GM12878 (cell line): Measurements from ENCODE around the gene TMCC2. TPM values are rescaled to one million over a fixed set of nuclear protein-coding genes. Genes with fewer than 3 reads are reported as not detected.

Source experiments
- CBFB ChIP-seq: IDR thresholded peaks from 2 replicates; pipeline ENCODE4 v1.6.1; 2016; ENCODE audit warnings: antibody characterized with exemption, low read depth
- CBX3 ChIP-seq: fragments of 200-600 bp; sonication (generic); IDR thresholded peaks from 2 replicates; pipeline ENCODE4 v1.6.1; 2016; ENCODE audit warnings: low read depth, borderline replicate concordance
- GABPA ChIP-seq: IDR thresholded peaks from 2 replicates; pipeline ENCODE4 v1.6.1; 2014; ENCODE audit warnings: antibody characterized with exemption, low read depth, mild to moderate bottlenecking, inconsistent platforms
- IRF5 ChIP-seq: fragments of 450-650 bp; IDR thresholded peaks from 2 replicates; pipeline ENCODE4 v1.6.1; 2017; ENCODE audit warnings: borderline replicate concordance
- NR2C1 ChIP-seq: fragments of 450-650 bp; IDR thresholded peaks from 2 replicates; pipeline ENCODE4 v1.6.1; 2017; ENCODE audit warnings: antibody characterized with exemption, mild to moderate bottlenecking, moderate library complexity
- PRDM15 ChIP-seq: fragments of 450-650 bp; formaldehyde crosslinking; IDR thresholded peaks from 2 replicates; pipeline ENCODE4 v1.4.0; 2020; ENCODE audit warnings: mild to moderate bottlenecking, moderate library complexity
- polyA plus RNA-seq, 11 experiments: library from polyadenylated mRNA; depleted of rRNA in 4 of 11; unstranded in 6 of 11; stranded (reverse) in 5 of 11; fragments of >200 nt; fragmentation: Nextera tagmentation in 4 of 11; fragmentation: Illumina TruSeq in 1 of 11; extraction: Ambion mirVana in 4 of 11; extraction: Trizol in 1 of 11; gene quantifications; 1 replicate in 1 of 11; 2 replicates in 10 of 11; pipeline versions ENCODE4 v1.2.1 to v1.2.3, GENCODE V29; 2011 to 2016; ENCODE audit warnings: inconsistent platforms in 2 of 11, missing spikeins in 2 of 11, low read depth in 1 of 11
- total RNA-seq, 4 experiments: library from RNA; depleted of rRNA in 3 of 4; stranded (reverse); fragments of >200 nt in 3 of 4; fragmentation: Illumina TruSeq in 1 of 4; extraction: Trizol in 1 of 4; gene quantifications; 2 replicates each; pipeline versions ENCODE4 v1.2.1 to v1.2.3, GENCODE V29; 2013 to 2021

The TMCC2 gene
- total and polyA plus RNA-seq, 10 of the 15 experiments (the other 5 are each of a cell fraction or from before 2014, with no cell fraction given) = 0.06 to 2.3 (median 0.76) TPM

- TF ChIP-seq PRDM15 (no peak), NR2C1 (no peak), CBX3 (no peak), GABPA (no peak), CBFB (no peak), IRF5 (no peak)
- TF ChIP-seq, all 136 proteins: peak for 0
Measured at GRCh38 chr1:205301842-205302588, 74.3 kb downstream of the TMCC2 start (continued).
